ENCODE results near the gene PER1.
"Not testable (repeated sequence)": the region's sequence is repeated elsewhere in the genome, so short reads cannot be mapped to it uniquely, and the experiment has no call there.

PER1 gene
- total RNA-seq, result 390 to 847 (median 515) reads per million in 4 donors

GRCh38 chr17:8152112-8152775 lies at the start of gene PER1:
TSS of gene PER1 (minus strand) at chr17:8152404. CDS start at chr17:8150706, 1,698 bp downstream.
- DNase-seq, result peak; percentile 70 to 91 (median 80)

GRCh38 chr17:8192070-8192815 lies 40.0 kb upstream of the PER1 start:
- peak in 4 of 5 donors; percentile 27 to 87 (median 43) for DNase-seq

GRCh38 chr17:8190506-8190905 lies 38.3 kb upstream of the PER1 start:
- no peak for DNase-seq

- peak; percentile 91 to 98 (median 94) for DNase-seq
These were observed 37.7 kb upstream of the PER1 start, which contains the start of gene BORCS6 for GRCh38 chr17:8189711-8190477. TSS of gene BORCS6 (minus strand) at chr17:8190180. CDS start at chr17:8190140, 40 bp downstream.

- DNase-seq, result peak in 4 of 5 donors; percentile 23 to 41 (median 27)
These were observed 37.0 kb upstream of the PER1 start for GRCh38 chr17:8189041-8189710.

GRCh38 chr17:8188263-8188839 lies 36.1 kb upstream of the PER1 start:
- no peak for DNase-seq

GRCh38 chr17:8187517-8188262 lies 35.5 kb upstream of the PER1 start:
- DNase-seq, result peak; percentile 62 to 90 (median 76)

GRCh38 chr17:8186787-8187516 lies 34.7 kb upstream of the PER1 start:
- peak; percentile 65 to 94 (median 79) for DNase-seq

GRCh38 chr17:8186446-8186786 lies 34.2 kb upstream of the PER1 start:
- DNase-seq, result no peak

- peak; percentile 64 to 83 (median 76) for DNase-seq
These were observed 33.6 kb upstream of the PER1 start for GRCh38 chr17:8185582-8186445.

- no peak for DNase-seq
These were observed 25.0 kb upstream of the PER1 start for GRCh38 chr17:8176998-8177731.

GRCh38 chr17:8176197-8176940 lies 24.2 kb upstream of the PER1 start, which contains the start of gene TMEM107:
TSS of gene TMEM107 (minus strand) at chr17:8176380. CDS start at chr17:8176286, 94 bp downstream.
- peak; percentile 71 to 88 (median 84) for DNase-seq

GRCh38 chr17:8175795-8176196 lies 23.6 kb upstream of the PER1 start:
- no peak for DNase-seq

GRCh38 chr17:8173871-8174322 lies 21.7 kb upstream of the PER1 start:
- no peak for DNase-seq

GRCh38 chr17:8173056-8173870 lies 21.1 kb upstream of the PER1 start:
- DNase-seq, result peak; percentile 58 to 96 (median 74)

- DNase-seq, result not testable (repeated sequence)
These were observed 18.0 kb upstream of the PER1 start for GRCh38 chr17:8170186-8170585.

- no peak for DNase-seq
These were observed 15.3 kb upstream of the PER1 start for GRCh38 chr17:8167526-8167925.

All from T-helper 1 cell (primary cell).